Measurements from ENCODE around the gene MLST8.

DNA sequence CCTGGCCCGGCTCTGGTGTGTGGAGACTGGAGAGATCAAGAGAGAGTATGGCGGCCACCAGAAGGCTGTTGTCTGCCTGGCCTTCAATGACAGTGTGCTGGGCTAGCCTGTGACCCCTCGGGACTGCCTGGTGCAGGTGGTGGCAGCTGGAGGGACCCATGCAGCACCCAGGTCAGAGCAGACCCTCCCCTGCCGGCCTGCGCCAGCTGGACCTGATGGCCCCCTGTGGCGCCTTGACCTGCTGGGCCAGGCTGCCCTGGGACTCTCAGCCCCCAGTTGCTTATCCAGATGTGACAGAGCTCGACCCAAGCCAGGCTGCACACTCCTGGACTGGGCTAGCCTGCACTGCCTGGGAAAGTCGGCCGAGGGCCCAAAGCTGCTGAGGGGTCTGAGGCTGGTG lies 3.5 kb downstream of the MLST8 start:
- no peak for TF ChIP-seq RAD21 (IDR thresholded peaks at IDR 0.05; ENCODE audit: low read depth)
- TF ChIP-seq EP300 (IDR thresholded peaks at IDR 0.05; ENCODE audit: borderline replicate concordance): no peak

Data from Ishikawa (cell line).